ENCODE measurements around the gene SRSF5. TPM values are rescaled to one million over a fixed set of nuclear protein-coding genes. Genes with fewer than 3 reads are reported as not detected.
"Not testable (repeated sequence)": the region's sequence is repeated elsewhere in the genome, so short reads cannot be mapped to it uniquely, and the experiment has no call there.

The SRSF5 gene
- total RNA-seq, 1 donor from 2014 or later = 126 TPM

DNA sequence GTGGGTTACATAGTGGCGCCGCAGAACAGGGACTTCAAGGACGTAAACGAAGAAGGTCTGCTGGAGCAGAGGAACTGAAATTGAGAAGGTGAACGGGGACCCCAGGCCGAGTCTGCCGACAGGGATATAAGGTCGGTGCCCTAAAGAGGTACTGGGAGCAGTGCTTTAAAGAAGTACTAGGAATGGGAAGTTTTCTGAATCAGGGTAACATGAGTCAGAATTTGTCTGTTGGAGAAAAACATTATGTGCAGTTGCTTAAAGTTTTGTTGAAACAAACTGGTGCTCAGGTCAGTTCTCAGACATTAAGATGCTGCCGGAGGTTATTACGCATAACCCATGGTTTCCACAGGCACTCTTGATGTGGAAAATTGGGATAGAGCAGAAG, 44.9 kb downstream of the SRSF5 start:
- FAIRE-seq (no peak), DNase-seq (ENCODE audit: low read depth) (no peak)
- TF ChIP-seq, protein P1, sequence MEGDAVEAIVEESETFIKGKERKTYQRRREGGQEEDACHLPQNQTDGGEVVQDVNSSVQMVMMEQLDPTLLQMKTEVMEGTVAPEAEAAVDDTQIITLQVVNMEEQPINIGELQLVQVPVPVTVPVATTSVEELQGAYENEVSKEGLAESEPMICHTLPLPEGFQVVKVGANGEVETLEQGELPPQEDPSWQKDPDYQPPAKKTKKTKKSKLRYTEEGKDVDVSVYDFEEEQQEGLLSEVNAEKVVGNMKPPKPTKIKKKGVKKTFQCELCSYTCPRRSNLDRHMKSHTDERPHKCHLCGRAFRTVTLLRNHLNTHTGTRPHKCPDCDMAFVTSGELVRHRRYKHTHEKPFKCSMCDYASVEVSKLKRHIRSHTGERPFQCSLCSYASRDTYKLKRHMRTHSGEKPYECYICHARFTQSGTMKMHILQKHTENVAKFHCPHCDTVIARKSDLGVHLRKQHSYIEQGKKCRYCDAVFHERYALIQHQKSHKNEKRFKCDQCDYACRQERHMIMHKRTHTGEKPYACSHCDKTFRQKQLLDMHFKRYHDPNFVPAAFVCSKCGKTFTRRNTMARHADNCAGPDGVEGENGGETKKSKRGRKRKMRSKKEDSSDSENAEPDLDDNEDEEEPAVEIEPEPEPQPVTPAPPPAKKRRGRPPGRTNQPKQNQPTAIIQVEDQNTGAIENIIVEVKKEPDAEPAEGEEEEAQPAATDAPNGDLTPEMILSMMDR (IDR thresholded peaks at IDR 0.05; ENCODE audit: insufficient read depth, low read length, severe bottlenecking) = no peak
- no peaks in the 10 kb centered on the region for H3K36me3 ChIP-seq (ENCODE audit: control insufficient read depth, insufficient read depth, low read length)
- H3K27me3 ChIP-seq (ENCODE audit: control insufficient read depth, insufficient read depth, low read length) = no peaks in the 10 kb centered on the region
- H3K4me3 ChIP-seq (ENCODE audit: low read depth, low read length) = no peak overlapping the region

DNA sequence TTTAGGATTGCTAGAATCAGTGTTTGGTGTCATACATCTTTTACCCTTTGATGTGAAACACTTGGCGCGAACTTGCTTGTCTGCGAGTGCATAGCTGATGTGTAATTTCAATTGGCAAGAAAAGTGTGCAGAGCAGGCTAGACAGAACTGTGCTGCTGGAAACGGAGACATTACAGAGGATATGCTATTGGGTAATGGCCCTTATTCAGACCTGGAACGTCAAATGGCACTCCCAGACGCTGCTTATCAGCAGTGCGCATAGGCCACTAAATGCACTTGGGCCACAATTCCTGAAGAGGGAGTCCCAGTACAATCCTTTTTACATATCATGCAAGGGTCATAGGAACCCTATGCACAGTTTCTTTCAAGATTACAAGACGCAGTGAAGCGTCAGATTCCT, 45.8 kb downstream of the SRSF5 start:
- FAIRE-seq = no peak
- Histone ChIP-seq H3K27me3 (ENCODE audit: control insufficient read depth, insufficient read depth, low read length) (peaks cover 2% of the 10 kb centered on the region), H3K36me3 (ENCODE audit: control insufficient read depth, insufficient read depth, low read length) (no peaks in the 10 kb centered on the region), H3K4me3 (ENCODE audit: low read depth, low read length) (no peak overlapping the region)
- TF ChIP-seq, protein P1 (IDR thresholded peaks at IDR 0.05; ENCODE audit: insufficient read depth, low read length, severe bottlenecking) = peak; percentile 3
- no peak for DNase-seq (ENCODE audit: low read depth)

DNA sequence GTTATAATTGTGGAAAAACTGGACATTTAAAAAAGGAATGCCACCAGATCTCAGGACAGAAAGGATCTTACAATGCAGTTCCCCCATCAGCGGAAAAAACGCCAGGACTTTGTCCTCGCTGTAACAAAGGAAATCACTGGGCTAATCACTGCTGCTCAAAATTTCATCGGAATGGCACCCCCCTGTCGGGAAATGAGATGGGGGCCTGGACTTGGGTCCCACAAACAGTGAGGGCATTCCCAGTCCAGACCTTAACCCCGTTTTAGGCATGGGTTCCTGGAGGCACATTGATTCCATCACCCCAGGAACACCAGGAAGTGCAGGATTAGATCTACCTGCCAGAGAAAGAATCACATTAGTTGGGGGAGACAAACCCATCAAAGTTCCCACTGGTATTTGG, 46.4 kb downstream of the SRSF5 start:
- not testable (repeated sequence) for DNase-seq (ENCODE audit: low read depth); H3K27me3 ChIP-seq (ENCODE audit: control insufficient read depth, insufficient read depth, low read length); H3K4me3 ChIP-seq (ENCODE audit: low read depth, low read length); H3K36me3 ChIP-seq (ENCODE audit: control insufficient read depth, insufficient read depth, low read length); FAIRE-seq

DNA sequence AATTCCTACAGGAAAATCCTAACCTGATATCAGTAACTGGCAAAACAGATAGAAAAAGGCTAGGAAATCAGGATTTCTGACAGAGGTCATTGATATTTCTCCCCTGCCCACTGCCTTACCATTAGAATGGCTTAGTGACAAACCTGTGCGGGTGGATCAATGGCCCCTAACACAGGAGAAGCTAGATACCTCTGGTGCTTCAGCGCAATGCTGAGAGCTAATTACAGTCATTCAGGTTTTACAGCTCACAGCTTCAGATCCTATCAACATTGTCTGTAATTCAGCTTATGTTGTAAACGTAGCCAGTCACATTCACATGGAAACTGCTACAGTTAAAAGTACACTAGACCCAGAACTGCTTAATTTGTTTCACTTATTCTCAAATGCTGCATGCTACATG, 47.5 kb downstream of the SRSF5 start:
- TF ChIP-seq, protein P1 (IDR thresholded peaks at IDR 0.05; ENCODE audit: insufficient read depth, low read length, severe bottlenecking) = no peak
- Histone ChIP-seq H3K36me3 (ENCODE audit: control insufficient read depth, insufficient read depth, low read length) (no peaks in the 10 kb centered on the region), H3K4me3 (ENCODE audit: low read depth, low read length) (no peak overlapping the region), H3K27me3 (ENCODE audit: control insufficient read depth, insufficient read depth, low read length) (peaks cover 2% of the 10 kb centered on the region)
- no peak for FAIRE-seq
- DNase-seq (ENCODE audit: low read depth) = no peak

DNA sequence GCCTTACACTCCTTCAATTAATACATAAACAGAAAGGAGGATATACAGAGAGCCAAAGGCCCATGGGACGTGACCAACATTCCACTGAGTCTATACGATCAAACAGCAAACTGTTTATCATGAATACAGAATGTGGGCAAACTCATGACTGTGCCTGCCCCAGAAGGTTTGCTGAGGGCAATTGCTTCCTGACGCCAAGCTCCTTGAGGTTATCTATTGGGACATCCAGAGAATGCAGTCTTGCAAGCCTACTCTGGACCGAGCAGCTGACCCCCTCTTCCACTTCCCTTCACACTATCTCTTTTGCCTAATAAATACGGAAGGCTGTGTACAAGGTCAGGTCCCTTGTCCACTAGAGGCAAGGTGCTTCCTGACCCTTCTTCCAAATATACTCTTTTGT, 48.6 kb downstream of the SRSF5 start:
- H3K27me3 ChIP-seq (ENCODE audit: control insufficient read depth, insufficient read depth, low read length) = peaks cover 2% of the 10 kb centered on the region
- no peak for FAIRE-seq

DNA sequence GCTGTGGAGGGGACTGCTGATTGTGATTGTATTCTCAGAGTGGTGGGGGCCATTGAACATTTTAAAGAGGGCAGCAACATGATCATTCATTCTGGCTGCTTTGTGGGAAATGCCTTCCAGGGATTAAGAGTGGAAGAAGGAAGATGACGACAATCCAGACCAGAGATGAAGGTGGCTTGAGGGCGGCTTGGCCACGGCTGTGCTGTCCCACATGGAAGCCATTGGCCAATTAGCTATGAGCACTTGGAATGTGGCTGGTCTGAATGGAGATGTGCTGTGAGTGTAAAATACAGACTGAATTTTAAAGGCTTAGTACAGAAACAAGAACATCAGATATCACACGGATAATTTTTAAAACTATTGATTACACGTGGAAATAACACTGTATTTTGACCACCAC, 49.3 kb downstream of the SRSF5 start:
- TF ChIP-seq, protein P1 (IDR thresholded peaks at IDR 0.05; ENCODE audit: insufficient read depth, low read length, severe bottlenecking) = no peak
- H3K36me3 ChIP-seq (ENCODE audit: control insufficient read depth, insufficient read depth, low read length) = no peaks in the 10 kb centered on the region
- H3K27me3 ChIP-seq (ENCODE audit: control insufficient read depth, insufficient read depth, low read length) = peaks cover 2% of the 10 kb centered on the region
- no peak for FAIRE-seq
- no peak overlapping the region for H3K4me3 ChIP-seq (ENCODE audit: low read depth, low read length)
- no peak for DNase-seq (ENCODE audit: low read depth)

More for the DNA sequence above, 48.6 kb downstream of the SRSF5 start:
- no peaks in the 10 kb centered on the region for H3K36me3 ChIP-seq (ENCODE audit: control insufficient read depth, insufficient read depth, low read length)
- TF ChIP-seq, protein P1 (IDR thresholded peaks at IDR 0.05; ENCODE audit: insufficient read depth, low read length, severe bottlenecking) = no peak
- no peak for DNase-seq (ENCODE audit: low read depth)
- no peak overlapping the region for H3K4me3 ChIP-seq (ENCODE audit: low read depth, low read length)
